Measurements from ENCODE around the gene WASF3. TPM values are rescaled to one million over a fixed set of nuclear protein-coding genes. Genes with fewer than 3 reads are reported as not detected.

The WASF3 gene
- total RNA-seq, 2 donors from 2014 or later: 6.4 TPM; not detected in 1

Other genes starting within 250 kb of the WASF3 start
- not detected for gene GPR12, start 203.1 kb downstream of the WASF3 start, total RNA-seq

Measured in T-helper 17 cell (primary cell).